ENCODE measurements around the gene NELFE.

Gene NELFE

GRCh38 chr6:31927242-31927862, 31.4 kb downstream of the NELFE start, which contains the start of gene C2:
Gene C2, plus strand, starts transcription at chr6:31927717. Its CDS starts 36 bp downstream, at chr6:31927753.
- no peak within 1 kb of the TSS for H3K4me3 ChIP-seq (ENCODE audit: low read length)
- DNase-seq (ENCODE audit: low read depth): no peak
- TF ChIP-seq CTCF (conservative IDR thresholded peaks at IDR 0.05; ENCODE audit: low read length): no peak

GRCh38 chr6:31922942-31923341, 35.8 kb downstream of the NELFE start:
- no peak for DNase-seq (ENCODE audit: low read depth)
- no peak overlapping the region for H3K4me3 ChIP-seq (ENCODE audit: low read length)
- peak; percentile 21; the same call in 1 of the 2 replicates for TF ChIP-seq CTCF (conservative IDR thresholded peaks at IDR 0.05; ENCODE audit: low read length)

- DNase-seq (ENCODE audit: low read depth): no peak
- H3K4me3 ChIP-seq (ENCODE audit: low read length): no peak overlapping the region
- TF ChIP-seq CTCF (conservative IDR thresholded peaks at IDR 0.05; ENCODE audit: low read length): no peak
These were observed 38.0 kb downstream of the NELFE start for GRCh38 chr6:31920811-31921210.

- H3K4me3 ChIP-seq (ENCODE audit: low read length): no peak overlapping the region
- no peak for TF ChIP-seq CTCF (conservative IDR thresholded peaks at IDR 0.05; ENCODE audit: low read length)
- DNase-seq (ENCODE audit: low read depth): no peak
These were observed 39.0 kb downstream of the NELFE start for GRCh38 chr6:31919624-31920303.

GRCh38 chr6:31918069-31918720, 40.6 kb downstream of the NELFE start:
- peak; percentile 33 for DNase-seq (ENCODE audit: low read depth)
- TF ChIP-seq CTCF (conservative IDR thresholded peaks at IDR 0.05; ENCODE audit: low read length): no peak
- H3K4me3 ChIP-seq (ENCODE audit: low read length): no peak overlapping the region

GRCh38 chr6:31915756-31916155, 43.0 kb downstream of the NELFE start:
- TF ChIP-seq CTCF (conservative IDR thresholded peaks at IDR 0.05; ENCODE audit: low read length): no peak
- no peak overlapping the region for H3K4me3 ChIP-seq (ENCODE audit: low read length)
- no peak for DNase-seq (ENCODE audit: low read depth)
